ENCODE results near the gene SLC31A1. TPM values are rescaled to one million over a fixed set of nuclear protein-coding genes. Genes with fewer than 3 reads are reported as not detected.

The SLC31A1 gene
- total and polyA plus RNA-seq, 2 experiments from 2014 or later: 15.0 to 32.1 TPM

DNA sequence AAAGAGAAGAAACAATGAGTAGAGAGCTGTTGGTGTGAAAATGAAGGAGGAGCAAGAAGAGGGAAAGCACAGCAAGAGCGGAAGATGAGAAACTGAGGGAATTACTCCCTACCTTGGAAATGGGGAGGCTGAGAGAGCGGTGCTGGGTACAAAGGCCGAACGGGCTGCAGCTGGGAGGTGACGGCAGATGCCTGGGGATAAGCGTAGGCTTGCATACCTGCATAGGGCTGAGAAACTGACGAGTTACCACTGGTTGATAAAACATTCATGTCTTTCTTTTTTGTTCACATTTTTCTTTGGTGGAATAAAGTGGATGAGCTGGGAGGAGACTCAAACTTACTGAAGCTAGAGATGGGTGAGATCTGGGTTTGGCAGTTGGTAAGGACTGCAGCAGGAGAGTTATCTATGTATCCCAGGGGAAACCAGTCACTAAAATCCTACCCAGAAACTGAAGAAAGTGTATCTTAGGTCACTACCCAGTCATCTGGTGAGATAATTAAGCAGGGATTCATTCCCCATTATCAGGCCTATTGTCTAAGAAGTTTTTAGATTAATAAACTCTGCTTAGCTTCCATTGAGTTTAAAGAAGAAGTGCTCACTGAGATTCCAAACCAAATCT is 35.1 kb upstream of the SLC31A1 start:
- Histone ChIP-seq H3K4me1 (ENCODE audit: insufficient read depth) (no peaks in the 10 kb centered on the region), H3F3A (replicated peaks; ENCODE audit: low read depth) (no peaks in the 10 kb centered on the region), H2AFZ (no peak overlapping the region), H3K4me3 (no peak overlapping the region), H4K20me1 (replicated peaks; ENCODE audit: insufficient read depth) (peaks cover 4% of the 10 kb centered on the region; the same call in 1 of the 2 replicates), H3K4me2 (no peak overlapping the region), H3K79me2 (replicated peaks; ENCODE audit: insufficient read depth) (no peaks in the 10 kb centered on the region), H3K27ac (ENCODE audit: low read depth) (no peak overlapping the region), H3K36me3 (ENCODE audit: insufficient read depth) (peaks cover 15% of the 10 kb centered on the region; the same call in 1 of the 2 replicates), H3K27me3 (ENCODE audit: insufficient read depth) (no peaks in the 10 kb centered on the region), H3K9me2 (ENCODE audit: insufficient read depth) (no peaks in the 10 kb centered on the region)
- no peaks in the 10 kb centered on the region; the same call in 2 of the 3 replicates for H3K9me3 Mint-ChIP-seq
- no peaks in the 10 kb centered on the region for H3K4me1 Mint-ChIP-seq
- TF ChIP-seq, protein P1, sequence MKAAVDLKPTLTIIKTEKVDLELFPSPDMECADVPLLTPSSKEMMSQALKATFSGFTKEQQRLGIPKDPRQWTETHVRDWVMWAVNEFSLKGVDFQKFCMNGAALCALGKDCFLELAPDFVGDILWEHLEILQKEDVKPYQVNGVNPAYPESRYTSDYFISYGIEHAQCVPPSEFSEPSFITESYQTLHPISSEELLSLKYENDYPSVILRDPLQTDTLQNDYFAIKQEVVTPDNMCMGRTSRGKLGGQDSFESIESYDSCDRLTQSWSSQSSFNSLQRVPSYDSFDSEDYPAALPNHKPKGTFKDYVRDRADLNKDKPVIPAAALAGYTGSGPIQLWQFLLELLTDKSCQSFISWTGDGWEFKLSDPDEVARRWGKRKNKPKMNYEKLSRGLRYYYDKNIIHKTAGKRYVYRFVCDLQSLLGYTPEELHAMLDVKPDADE (IDR thresholded peaks at IDR 0.05): no peak
- TF ChIP-seq EZH2 (IDR thresholded peaks at IDR 0.05; ENCODE audit: low read depth, unreplicated experiment) (no peak), ZNF114 (CRISPR knock-in tag; IDR thresholded peaks at IDR 0.05) (no peak), STAT1 (IDR thresholded peaks at IDR 0.05; ENCODE audit: unreplicated experiment) (no peak), CREB1 (CRISPR knock-in tag; IDR thresholded peaks at IDR 0.05; ENCODE audit: low read depth) (no peak), JUNB (IDR thresholded peaks at IDR 0.05; ENCODE audit: unreplicated experiment) (no peak), ZNF331 (CRISPR knock-in tag; IDR thresholded peaks at IDR 0.05; ENCODE audit: low read depth) (no peak), NANOG (IDR thresholded peaks at IDR 0.05; ENCODE audit: borderline replicate concordance) (no peak), EZH2phosphoT487 (IDR thresholded peaks at IDR 0.05; ENCODE audit: unreplicated experiment) (no peak), POLR2AphosphoS5 (IDR thresholded peaks at IDR 0.05; ENCODE audit: low read depth) (no peak)
- TF ChIP-seq, protein P2, sequence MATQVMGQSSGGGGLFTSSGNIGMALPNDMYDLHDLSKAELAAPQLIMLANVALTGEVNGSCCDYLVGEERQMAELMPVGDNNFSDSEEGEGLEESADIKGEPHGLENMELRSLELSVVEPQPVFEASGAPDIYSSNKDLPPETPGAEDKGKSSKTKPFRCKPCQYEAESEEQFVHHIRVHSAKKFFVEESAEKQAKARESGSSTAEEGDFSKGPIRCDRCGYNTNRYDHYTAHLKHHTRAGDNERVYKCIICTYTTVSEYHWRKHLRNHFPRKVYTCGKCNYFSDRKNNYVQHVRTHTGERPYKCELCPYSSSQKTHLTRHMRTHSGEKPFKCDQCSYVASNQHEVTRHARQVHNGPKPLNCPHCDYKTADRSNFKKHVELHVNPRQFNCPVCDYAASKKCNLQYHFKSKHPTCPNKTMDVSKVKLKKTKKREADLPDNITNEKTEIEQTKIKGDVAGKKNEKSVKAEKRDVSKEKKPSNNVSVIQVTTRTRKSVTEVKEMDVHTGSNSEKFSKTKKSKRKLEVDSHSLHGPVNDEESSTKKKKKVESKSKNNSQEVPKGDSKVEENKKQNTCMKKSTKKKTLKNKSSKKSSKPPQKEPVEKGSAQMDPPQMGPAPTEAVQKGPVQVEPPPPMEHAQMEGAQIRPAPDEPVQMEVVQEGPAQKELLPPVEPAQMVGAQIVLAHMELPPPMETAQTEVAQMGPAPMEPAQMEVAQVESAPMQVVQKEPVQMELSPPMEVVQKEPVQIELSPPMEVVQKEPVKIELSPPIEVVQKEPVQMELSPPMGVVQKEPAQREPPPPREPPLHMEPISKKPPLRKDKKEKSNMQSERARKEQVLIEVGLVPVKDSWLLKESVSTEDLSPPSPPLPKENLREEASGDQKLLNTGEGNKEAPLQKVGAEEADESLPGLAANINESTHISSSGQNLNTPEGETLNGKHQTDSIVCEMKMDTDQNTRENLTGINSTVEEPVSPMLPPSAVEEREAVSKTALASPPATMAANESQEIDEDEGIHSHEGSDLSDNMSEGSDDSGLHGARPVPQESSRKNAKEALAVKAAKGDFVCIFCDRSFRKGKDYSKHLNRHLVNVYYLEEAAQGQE (IDR thresholded peaks at IDR 0.05; ENCODE audit: unreplicated experiment): no peak
- TF ChIP-seq, protein P3, sequence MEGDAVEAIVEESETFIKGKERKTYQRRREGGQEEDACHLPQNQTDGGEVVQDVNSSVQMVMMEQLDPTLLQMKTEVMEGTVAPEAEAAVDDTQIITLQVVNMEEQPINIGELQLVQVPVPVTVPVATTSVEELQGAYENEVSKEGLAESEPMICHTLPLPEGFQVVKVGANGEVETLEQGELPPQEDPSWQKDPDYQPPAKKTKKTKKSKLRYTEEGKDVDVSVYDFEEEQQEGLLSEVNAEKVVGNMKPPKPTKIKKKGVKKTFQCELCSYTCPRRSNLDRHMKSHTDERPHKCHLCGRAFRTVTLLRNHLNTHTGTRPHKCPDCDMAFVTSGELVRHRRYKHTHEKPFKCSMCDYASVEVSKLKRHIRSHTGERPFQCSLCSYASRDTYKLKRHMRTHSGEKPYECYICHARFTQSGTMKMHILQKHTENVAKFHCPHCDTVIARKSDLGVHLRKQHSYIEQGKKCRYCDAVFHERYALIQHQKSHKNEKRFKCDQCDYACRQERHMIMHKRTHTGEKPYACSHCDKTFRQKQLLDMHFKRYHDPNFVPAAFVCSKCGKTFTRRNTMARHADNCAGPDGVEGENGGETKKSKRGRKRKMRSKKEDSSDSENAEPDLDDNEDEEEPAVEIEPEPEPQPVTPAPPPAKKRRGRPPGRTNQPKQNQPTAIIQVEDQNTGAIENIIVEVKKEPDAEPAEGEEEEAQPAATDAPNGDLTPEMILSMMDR (conservative IDR thresholded peaks at IDR 0.05; ENCODE audit: low read depth in 2 of 2): no peak
- TF ChIP-seq, protein P4, sequence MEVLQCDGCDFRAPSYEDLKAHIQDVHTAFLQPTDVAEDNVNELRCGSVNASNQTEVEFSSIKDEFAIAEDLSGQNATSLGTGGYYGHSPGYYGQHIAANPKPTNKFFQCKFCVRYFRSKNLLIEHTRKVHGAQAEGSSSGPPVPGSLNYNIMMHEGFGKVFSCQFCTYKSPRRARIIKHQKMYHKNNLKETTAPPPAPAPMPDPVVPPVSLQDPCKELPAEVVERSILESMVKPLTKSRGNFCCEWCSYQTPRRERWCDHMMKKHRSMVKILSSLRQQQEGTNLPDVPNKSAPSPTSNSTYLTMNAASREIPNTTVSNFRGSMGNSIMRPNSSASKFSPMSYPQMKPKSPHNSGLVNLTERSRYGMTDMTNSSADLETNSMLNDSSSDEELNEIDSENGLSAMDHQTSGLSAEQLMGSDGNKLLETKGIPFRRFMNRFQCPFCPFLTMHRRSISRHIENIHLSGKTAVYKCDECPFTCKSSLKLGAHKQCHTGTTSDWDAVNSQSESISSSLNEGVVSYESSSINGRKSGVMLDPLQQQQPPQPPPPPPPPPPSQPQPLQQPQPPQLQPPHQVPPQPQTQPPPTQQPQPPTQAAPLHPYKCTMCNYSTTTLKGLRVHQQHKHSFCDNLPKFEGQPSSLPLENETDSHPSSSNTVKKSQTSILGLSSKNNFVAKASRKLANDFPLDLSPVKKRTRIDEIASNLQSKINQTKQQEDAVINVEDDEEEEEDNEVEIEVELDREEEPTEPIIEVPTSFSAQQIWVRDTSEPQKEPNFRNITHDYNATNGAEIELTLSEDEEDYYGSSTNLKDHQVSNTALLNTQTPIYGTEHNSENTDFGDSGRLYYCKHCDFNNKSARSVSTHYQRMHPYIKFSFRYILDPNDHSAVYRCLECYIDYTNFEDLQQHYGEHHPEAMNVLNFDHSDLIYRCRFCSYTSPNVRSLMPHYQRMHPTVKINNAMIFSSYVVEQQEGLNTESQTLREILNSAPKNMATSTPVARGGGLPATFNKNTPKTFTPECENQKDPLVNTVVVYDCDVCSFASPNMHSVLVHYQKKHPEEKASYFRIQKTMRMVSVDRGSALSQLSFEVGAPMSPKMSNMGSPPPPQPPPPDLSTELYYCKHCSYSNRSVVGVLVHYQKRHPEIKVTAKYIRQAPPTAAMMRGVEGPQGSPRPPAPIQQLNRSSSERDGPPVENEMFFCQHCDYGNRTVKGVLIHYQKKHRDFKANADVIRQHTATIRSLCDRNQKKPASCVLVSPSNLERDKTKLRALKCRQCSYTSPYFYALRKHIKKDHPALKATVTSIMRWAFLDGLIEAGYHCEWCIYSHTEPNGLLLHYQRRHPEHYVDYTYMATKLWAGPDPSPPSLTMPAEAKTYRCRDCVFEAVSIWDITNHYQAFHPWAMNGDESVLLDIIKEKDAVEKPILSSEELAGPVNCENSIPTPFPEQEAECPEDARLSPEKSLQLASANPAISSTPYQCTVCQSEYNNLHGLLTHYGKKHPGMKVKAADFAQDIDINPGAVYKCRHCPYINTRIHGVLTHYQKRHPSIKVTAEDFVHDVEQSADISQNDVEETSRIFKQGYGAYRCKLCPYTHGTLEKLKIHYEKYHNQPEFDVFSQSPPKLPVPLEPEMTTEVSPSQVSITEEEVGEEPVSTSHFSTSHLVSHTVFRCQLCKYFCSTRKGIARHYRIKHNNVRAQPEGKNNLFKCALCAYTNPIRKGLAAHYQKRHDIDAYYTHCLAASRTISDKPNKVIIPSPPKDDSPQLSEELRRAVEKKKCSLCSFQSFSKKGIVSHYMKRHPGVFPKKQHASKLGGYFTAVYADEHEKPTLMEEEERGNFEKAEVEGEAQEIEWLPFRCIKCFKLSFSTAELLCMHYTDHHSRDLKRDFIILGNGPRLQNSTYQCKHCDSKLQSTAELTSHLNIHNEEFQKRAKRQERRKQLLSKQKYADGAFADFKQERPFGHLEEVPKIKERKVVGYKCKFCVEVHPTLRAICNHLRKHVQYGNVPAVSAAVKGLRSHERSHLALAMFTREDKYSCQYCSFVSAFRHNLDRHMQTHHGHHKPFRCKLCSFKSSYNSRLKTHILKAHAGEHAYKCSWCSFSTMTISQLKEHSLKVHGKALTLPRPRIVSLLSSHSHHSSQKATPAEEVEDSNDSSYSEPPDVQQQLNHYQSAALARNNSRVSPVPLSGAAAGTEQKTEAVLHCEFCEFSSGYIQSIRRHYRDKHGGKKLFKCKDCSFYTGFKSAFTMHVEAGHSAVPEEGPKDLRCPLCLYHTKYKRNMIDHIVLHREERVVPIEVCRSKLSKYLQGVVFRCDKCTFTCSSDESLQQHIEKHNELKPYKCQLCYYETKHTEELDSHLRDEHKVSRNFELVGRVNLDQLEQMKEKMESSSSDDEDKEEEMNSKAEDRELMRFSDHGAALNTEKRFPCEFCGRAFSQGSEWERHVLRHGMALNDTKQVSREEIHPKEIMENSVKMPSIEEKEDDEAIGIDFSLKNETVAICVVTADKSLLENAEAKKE (CRISPR knock-in tag; IDR thresholded peaks at IDR 0.05): no peak
- no peak for DNase-seq (ENCODE audit: low spot score)
- peaks cover 34% of the 10 kb centered on the region for H3K36me3 Mint-ChIP-seq (ENCODE audit: low read depth)
- no peak overlapping the region for H3K4me3 Mint-ChIP-seq
- H3K27ac Mint-ChIP-seq: no peak overlapping the region
- H3K27me3 Mint-ChIP-seq (ENCODE audit: insufficient read depth, low read depth, poor library complexity): peaks cover 1% of the 10 kb centered on the region
- ATAC-seq: no peak

Data from GM23338 (cell line).